GM21529 (cell line): Measurements from ENCODE around the gene CNTN1.
"Not testable (repeated sequence)": the region's sequence is repeated elsewhere in the genome, so short reads cannot be mapped to it uniquely, and the experiment has no call there.

Source experiments
- ATAC-seq: cut with Tn5 transposase; IDR thresholded peaks from one replicate; pipeline ENCODE4 v1.9.1; 2021; ENCODE audit not compliant: unreplicated experiment

Gene CNTN1

DNA sequence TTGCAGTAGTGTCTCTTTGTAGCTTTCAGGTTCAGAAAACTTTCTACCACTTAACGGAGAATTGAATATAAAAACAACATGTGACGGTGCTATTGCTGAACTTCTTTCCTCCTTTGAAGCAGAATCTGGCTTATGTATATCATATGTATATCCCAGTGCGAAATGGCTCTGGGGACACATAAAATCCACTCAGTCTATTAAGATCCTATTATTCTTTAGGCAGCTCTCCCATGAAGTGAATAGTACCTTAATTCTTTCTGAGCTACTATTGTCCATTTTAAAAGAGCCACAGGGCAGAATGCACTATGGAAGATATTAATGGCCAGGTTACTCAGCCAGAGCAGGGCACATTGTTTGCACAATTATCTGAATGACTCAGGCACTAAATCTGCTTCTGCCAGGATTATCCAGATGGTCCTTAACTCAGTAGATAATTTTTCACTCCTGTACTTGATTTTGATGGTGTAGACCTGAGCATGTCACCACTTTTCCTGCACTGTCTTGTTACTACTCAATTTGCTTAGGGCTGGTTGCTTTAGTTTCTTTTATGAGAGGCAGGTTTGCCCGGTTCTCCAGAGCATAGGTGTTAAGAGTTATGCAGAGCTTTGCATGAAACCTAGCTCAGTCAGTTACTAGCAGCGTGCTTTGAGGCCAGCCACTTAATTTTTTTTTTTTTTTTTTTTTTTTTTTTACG is 5.5 kb downstream of the CNTN1 start:
- ATAC-seq, result no peak

DNA sequence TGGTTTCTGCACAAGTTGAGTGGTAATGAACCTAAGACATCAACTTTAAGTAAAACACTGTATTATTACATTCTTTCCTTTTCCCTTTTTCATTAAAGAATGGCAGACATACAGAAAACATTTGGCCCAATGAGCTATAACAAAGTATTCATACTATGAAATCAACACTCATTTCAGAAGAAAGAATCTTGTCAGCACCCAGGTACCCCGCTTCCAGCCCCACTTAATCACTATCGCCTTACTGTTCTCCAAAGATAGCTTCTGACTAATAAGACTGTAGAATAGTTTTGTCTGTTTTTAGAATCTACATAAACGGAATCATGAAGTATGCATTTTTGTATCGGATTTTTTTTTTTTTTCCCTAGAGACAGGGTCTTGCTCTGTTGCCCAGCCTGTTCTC is 9.5 kb downstream of the CNTN1 start:
- peak; percentile 76 for ATAC-seq

DNA sequence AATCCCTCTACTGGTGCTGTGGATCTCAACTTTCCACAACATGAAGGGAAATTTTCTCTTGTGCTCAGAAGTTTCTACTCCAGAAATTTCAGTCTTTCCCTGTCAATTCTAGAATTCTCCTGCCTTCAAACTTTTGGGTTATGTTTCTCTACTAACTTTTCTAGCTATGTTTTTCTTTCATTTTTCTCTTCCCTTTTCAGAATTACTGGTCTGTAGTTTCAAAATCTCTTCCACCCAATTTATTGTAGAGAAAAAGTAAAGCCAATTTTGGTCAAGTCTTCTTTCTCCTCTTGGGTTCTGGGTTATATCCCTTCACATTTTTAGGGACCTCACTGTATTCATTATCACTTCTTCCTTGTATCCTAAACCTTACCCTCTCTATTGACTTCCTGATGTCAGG is 18.9 kb downstream of the CNTN1 start:
- no peak for ATAC-seq

DNA sequence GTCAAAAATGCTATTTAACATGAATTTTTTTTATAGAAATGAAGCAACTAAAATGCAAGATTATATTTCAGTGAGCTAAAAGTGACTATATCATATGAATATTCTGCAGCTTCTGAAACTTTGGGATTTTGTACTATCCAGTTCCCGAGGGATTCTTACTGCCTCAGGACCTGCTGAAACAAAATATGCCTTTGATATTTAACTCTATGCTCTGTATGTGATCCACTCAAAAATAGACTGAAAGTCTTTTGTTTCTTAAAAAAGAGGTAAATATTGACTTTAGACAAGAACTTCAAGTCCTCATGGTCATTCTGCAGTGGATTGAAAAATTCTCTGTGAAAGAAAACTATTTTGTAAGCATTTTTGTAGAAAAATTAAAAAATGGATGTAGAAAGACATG is 22.4 kb downstream of the CNTN1 start:
- no peak for ATAC-seq

DNA sequence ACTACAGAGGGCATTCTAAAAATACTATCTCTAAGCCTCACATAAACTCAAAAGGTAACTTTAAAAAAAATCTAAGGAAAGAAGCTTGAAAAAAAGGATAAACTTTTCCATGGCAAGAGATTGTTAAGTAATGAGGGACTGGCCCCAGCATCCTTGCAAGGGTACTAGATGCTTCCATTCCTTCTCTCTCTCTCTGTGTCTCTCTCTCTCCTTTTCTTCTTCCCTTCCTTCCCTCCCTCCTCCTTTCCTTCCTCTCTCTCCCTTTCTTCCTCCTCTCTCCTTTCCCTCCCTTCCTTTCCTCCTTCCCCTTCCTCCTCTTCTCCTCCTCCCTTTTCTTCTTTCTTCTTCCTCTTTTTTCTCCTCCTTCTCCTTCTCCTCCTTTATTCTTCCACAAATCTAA is 23.8 kb downstream of the CNTN1 start:
- no peak for ATAC-seq

DNA sequence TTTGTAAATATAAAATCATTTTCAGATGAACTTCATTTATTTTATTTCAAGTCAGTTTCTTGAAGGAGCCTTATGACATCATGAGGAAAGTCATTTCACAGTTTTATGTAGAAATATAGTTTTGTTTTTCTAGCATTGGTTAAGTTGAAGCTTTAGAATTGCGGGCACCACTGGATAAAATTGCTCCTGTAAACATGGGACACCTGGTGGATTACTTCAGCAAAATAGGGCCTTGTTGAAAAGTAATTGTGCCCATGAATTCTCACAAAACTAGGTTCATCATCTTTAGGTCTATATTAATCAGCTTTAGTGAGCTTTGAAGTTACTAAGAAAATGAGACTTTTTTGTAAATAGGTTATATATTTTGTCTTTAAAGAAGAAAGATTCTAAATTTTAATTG is 25.3 kb downstream of the CNTN1 start:
- no peak for ATAC-seq

DNA sequence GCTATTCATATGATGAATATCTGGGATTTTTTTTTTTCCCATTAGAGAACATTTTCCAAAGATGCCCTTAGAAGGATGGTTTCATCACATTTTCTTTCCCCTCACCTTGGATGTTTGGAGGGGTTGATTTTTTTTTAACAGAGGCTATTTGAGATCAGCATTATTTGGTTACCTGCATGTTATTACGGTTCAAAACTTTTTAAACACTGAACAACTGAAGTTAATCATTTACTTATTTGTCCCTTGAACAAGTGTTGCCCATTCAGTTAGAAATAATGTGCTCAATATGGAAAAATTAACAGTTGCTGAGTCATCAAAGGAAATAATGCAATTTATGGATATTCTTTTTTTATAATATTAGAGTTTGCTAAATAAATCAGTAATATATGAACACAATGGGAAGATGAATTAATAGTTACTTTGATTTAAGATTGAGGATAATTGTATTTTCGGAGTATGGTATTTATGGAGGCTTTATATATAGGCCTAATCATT is 26.7 kb downstream of the CNTN1 start:
- ATAC-seq, result no peak

DNA sequence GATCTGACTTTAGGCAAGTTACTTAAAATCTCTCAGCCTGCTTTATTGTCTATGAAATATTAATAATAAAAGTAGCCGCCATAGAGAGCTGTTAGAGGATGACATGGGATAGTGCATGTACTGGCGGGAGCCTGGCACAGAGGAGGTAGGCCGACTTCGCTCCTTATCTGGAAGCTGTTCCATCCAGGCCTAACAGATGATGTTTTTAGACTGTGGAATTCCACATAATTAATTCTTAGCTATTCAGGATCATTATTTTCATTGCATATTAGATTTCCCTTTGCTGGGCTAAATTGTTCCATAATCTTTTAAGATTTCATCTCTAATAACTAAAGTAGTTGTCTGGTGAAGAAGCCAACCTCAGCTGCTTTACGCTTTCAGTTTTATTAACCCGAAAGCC is 30.8 kb downstream of the CNTN1 start:
- no peak for ATAC-seq

DNA sequence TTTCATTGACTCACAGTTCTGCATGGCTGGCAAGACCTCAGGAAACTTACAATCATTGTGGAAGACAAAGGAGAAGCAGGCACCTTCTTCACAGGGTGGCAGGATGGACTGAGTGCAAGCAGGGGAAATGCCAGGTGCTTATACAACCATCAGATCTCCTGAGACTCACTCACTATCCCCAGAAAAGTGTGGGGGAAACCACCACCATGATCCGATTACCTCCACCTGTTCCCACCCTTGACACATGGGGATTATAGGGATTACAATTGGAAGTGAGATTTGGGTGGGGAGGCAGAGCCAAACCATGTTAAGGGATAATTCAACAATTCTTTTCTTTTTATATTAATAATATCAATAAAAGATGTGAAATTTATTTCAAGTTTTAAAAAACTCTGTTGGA is 34.1 kb downstream of the CNTN1 start:
- no peak for ATAC-seq

DNA sequence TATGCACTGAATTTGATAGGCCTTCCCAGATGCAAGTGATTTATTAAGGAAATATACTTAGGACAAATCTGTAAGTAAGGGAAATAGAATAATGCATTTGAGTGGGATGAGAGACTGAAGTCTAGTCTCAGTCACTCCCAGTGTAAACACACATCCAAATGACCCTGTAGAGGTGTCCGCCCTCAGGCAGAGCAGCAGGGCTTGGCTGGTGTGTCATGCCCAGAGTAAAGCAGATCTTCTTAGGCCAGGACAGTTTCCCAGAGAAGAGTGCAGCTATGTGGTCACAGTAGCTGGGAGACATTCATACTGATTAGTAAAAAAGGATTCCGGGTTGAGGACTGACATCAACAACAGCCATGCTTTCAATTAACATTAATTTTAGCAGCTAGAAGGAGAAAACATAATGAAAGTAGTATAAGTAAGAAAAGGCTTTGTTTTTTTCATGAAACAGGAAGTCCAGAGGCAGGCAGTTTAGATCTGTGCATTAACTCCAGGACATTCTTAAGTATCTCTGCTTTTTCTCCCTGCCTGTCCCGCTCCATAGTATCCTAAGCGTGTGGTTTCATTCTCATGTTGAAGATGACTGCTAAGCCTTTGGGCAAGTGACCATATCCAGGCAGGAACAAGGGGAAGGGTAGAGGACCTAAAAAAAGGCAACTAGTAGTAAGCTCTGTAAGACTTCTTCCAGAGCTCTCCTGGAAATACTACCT is 35.7 kb downstream of the CNTN1 start:
- no peak for ATAC-seq

DNA sequence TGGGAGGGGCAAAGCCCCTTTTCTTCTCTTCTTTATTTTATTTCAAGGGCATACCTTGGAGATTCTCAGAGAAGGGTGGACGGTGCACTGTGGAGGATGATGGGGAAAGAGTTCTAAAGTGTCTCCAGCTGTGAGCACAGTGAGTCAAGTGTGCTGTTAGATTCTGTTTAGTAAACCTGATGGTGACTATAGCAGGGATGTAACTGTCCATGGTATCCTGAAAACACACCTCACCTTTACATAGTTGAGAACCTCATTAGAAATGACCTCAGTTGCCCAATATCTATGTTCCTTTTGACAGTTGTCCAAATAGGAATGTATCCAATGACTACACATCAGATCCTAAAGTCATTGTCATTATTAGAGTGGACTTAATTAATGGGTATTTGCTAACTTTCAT is 38.0 kb downstream of the CNTN1 start:
- ATAC-seq, result no peak

DNA sequence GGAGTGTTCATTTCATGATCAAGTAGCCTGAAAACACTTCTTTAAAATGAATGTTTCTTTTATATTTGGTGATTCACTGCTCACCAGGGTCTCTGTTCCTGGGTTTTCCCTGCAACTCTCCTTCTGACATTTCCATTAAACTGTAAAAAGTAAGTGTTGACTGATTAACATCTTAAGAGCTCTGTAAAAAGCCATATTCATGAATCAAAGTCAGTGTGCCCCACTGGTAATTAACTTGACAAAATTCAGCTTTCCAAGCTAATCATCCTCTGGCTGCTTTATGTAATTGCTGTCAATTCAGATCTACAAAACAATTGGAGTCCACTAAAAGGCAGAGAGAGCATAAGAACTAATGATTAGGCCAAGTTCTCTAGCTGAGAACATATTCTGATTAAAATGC is 41.6 kb downstream of the CNTN1 start:
- ATAC-seq, result no peak

DNA sequence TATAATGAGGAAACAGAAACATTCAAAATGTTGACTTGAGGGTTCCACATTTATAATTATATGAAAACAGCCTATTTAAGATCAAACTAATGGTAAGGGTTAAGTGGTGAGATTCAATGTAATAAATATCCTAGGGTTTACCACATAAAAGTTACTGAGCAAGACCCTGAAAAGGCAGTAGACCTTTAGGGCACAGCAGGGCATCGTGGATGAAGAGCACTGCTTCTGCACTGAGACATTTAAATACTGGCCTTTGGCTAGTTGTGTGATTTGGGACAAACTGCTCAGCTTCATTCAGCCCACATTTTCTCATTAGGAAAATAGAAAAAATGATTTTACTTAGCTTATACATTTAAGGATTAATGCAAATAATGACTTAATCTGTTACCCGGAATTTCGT is 42.0 kb downstream of the CNTN1 start:
- no peak for ATAC-seq

DNA sequence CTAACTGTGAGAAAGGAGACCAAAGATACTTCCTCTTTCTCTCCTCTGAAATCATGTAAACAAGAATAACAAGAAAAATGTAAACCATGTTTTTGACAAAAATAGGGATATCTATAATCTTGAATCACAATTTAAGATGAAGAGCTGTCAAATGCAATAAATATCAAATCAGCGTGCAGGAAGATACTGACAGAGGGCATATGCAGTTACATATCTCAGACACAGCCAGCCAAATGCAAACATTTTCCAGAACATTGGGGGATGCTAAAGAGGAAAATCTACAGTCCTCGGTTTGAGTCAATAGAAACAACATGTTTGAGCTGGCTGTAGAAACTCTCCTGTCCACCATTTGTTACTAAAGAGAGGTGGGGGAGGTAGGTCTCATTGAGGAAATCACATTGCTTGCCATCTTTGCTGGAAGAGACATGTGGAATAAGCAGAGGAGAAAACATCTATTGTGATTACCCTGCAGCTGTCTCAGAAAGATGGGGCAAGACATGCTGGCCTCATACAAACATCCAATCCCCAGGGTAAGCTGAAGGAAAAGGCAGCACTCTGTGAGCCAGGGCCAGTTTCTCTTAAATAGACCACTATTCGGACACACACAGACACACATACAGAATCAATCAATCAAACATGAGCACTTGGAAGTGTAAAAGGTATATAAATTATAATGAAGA is 43.5 kb downstream of the CNTN1 start:
- ATAC-seq, result no peak

DNA sequence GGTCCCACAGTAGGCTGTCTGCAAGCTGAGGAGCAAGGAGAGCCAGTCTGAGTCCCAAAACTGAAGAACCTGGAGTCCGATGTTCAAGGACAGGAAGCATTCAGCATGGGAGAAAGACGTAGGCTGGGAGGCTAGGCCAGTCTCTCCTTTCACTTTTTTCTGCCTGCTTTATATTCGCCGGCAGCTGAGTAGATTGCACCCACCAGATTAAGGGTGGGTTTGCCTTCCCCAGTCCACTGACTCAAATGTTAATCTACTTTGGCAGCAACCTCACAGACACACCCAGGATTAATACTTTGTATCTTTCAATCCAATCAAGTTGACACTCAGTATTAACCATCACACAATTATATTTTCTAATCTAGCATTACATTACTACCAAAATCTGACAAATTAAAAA is 45.2 kb downstream of the CNTN1 start:
- ATAC-seq, result not testable (repeated sequence)

DNA sequence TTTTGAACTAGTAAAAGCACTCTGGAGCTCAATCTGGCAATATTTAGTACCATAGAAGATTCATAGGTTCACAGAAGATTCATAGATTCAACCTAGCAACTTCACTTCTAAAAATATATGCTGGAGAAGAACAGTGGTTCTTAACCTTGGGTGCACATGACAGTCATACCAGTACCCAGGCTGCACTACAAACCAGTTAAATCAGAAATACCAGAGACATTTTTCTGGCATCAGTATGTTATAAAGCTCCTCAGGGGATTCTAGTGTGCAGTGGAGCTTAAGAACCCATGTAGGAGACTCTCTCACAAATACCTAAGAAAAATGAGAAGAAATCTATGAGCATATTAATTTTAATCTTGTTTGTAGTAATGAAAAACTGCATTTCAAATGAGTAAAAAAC is 46.6 kb downstream of the CNTN1 start:
- no peak for ATAC-seq

DNA sequence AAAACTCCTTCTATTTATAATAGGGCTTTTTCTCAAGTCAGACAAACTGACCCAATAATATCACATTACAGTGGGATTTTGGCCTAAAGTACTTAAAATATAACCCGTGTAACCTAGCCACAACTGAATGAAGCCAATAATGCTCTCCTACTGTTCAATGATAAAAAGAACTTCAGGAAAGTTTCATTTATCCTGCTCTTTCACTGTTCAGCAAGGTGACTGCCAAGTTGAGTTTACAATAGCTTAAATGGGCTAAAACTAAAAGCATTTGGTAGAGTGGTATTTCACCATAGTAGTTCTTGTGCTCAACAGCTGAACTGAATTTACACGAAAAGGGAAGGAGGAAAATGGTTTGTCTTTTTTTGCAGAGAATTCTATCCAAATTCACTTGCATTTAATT is 49.8 kb downstream of the CNTN1 start:
- no peak for ATAC-seq

DNA sequence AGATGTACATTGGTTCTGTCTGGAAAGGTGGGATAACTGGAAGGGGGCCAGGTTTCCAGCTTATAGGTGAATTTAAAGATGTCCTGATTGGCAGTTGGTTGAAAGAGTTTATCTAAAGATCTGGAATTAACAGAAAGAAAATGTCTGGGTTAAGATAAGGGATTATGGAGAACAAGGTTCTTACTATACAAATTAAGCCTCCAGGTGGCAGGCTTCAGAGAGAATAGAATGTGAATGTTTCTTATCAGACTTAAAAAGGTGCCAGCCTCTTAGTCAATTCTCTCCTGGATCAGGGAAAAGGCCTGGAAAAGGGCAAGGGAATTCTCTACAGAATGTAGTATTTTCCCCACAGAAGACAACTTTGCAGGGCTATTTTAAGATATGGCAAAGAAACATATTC is 53.1 kb downstream of the CNTN1 start:
- no peak for ATAC-seq

DNA sequence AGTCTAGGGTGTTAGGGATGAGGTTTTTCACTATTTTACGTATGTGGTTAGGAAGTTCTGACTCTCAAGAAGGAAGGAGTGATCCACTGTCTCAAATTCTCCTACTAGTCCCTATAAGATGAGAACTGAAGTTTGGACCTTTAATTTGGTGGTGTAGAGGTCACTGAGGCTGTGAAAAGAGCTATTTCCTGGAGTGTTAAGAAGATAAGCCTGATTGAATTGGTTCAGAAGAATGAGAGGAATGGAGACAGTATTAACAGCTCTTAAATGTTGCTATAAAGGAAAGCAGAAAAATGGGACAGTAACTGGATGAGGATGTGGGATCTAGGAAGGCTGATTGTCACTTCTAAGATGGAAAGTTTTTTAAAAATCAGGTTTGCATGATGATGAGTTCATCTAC is 57.6 kb downstream of the CNTN1 start:
- no peak for ATAC-seq

DNA sequence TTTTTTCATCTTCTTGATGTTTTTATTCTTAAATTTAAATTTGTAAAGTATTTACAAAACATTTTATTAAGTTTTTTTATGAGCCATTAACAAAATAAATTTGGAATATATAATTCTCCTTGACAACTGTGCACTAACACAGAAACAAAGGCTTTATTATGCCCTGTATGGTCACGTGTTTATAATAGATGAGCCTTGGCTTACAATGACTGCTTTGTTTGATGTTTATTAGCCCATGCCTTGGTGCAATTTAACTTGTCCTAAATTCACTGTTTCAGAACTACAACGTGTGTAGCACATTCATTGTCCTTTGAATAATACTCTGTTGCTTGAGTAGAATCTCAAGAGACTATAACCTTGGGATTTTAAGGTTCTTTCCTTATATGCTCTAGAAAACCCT is 59.8 kb downstream of the CNTN1 start:
- no peak for ATAC-seq

DNA sequence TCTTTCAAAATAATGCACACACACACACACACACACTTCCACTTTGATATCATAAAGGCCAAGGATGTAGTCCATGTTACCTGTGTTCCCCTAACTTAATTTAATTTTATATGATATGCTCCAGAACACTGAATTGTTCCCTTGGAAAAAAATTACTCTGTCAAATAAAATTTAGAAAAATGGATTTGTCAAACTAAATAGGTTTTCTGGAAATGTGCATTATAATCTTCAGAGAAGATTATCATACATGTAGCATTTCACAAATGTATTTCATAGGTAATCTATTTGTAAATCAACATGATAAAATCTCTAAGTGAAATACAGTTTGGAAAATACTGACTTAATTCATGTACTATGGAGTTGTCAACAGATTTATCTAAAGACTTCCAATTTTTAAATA is 68.6 kb downstream of the CNTN1 start:
- no peak for ATAC-seq

DNA sequence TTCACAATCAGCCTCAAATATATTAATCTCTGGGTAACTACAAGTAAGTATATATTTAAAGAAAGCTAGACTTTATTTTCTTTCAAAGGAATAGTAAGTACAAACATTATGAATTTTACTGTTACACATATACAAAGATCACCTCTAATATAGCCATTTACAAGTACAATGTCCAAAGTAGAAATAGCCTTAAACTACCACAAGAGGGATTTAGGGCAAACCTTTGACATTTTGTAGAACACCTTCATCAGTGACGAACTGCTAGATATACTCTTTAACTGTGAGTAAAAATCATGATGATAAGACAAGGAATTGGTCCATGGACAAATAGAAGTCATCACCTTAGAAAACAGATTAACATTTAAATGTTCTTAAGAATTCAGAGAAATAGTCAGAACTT is 69.8 kb downstream of the CNTN1 start:
- no peak for ATAC-seq
